Stimulated activated CD4-positive, alpha-beta T cell treated with anti-CD3 and anti-CD28 coated beads, Interleukin-12 subunit alpha, Interleukin-12 subunit beta, amount 100 ng/mL, for 48 hours (primary cell): ENCODE measurements around the gene MRPS12.

Experiments
- DNase-seq, 3 donors: peaks; one replicate each; pipeline ENCODE4 v3.0.0-alpha.2; 2020; ENCODE audit warnings: low read depth in 2 of 3, low spot score in 1 of 3

MRPS12 gene

DNA sequence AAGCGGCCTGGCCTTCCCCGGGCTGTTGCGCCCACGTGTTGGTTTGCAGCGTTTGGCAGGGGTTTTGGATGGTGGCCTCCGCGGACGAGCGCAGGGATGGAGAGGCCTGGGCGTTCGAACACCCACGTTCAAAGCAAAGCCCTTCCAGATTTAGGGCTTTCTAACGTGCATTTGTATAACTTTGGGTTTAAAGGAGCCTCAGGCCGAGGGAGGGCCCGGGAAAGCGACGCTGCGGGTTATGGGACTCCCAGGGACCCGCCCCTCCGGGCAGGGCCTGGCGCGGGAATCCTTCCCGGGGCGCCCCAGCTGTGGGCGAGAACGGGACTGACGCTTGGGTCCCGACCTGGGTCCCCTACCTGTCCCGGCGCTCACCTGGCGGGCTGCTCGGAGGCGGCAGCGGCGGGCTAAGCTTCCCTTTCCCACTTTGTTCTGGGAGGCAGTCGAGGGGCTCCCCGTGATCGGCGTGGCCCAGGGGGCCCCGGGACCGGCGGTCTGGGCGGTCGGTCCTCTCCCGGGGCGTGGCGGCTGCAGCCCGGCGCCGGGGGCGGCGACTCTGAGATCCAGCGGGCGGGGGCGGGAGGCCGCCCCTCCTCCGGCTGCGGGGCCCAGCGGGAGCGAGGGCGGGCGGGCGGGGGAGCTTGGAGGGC is 44.6 kb downstream of the MRPS12 start, which contains the start of gene FBXO17:
Gene FBXO17, minus strand, starts transcription at position 529 of the 647 bp plus-strand sequence. CDS start 25,423 bp downstream, outside the sequence.
- no peak for DNase-seq

- no peak for DNase-seq
Observed at GRCh38 chr19:38975861-38976271, 45.1 kb downstream of the MRPS12 start.

DNA sequence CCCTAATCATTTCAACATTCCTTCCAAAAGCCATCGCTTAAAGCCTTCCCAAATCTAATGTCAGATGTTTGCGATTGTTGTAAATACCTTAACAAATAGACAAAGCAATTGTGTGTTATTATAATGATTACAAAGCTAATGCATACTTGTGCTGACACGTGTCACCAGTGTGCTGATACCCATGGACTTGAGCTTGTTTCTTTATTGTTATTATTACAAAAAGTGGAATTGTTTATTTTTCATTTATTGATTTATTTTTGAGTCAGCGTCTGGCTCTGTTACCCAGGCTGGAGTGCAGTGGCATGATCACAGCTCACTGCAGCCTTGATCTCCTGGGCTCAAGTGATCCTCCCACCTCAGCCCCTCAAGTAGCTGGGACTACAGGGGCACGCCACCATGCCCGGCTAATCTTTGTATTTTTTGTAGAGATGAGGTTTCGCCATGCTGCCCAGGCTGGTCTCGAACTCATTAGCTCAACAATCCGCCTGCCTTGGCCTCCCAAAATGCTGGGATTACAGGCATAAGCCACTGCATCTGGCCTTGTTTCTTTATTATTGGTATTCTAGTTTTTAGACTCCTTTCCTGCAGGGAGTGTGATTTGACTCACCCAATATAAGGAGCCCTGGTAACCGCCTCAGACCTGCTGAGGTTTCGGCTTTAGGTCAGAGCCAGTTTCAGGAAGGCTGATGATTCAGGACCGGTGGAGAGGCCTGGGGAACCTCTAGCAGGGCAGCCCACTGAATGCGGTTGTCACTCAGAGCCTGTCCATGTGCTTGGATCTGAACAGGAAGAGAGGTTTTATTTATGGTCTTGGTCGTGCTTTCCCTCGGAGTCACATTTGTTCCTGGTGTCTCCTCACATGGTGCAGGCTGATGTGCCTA is 46.9 kb downstream of the MRPS12 start:
- DNase-seq = peak; percentile 57 to 70 (median 62)

DNA sequence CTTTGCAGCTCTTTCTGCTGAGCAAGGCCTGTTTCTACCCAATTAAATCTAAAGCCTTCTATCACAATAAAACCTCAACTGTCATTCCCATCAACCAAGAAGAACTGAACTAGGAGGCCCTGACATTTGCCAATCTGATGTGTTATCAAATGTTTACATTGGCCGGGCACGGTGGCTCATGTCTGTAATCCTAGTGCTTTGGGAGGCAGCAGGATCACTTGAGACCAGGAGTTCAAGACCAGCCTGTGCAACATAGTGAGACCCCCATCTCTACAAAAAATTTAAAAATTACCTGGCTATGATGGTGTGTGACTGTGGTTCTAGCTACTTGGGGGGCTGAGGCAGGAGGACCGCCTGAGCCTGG is 47.6 kb downstream of the MRPS12 start:
- DNase-seq = no peak

GRCh38 chr19:38979812-38980211 is 49.1 kb downstream of the MRPS12 start:
- DNase-seq = no peak

DNA sequence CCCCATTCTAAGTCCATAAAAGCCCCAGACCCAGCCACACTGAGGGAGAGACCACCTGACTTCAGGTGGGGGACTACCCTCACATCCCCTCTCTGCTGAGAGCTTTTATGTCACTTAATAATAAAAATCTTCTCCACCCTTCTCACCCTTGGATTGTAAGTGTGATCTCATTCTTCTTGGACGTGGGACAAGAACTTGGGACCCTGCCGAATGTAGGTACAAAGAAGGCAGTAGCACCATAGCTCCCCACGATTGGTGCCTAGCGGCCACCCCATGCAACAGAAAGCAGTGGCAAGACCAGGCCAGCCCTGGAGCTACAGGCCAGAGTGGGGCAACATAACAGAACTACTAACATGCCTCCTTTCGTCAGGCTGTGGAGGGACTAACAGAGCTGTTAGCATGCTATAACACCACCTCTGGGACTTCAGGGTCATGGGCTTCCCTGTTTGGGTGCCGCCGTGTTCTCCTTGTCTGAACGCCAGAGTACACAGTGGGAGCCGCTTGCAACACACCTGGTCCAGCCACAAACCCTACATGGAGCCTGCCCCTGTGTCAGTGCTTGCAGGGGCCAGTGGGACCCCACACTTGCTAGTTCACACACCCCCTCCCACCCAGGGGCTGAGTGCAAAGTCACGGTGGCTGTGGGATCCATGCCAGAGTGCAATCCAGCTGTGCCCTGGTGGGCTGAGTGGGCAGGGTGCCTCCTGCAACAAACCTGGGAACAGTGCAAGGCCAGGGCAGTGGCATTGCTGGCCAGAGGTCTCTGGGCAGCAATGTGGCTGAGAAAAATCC is 50.0 kb downstream of the MRPS12 start:
- DNase-seq = no peak
